ENCODE measurements around the gene ADGRF1. TPM values are rescaled to one million over a fixed set of nuclear protein-coding genes. Genes with fewer than 3 reads are reported as not detected.

ADGRF1 gene
- total RNA-seq, 1 donor from 2014 or later = 12.9 TPM

GRCh38 chr6:47005486-47005885 lies 36.6 kb downstream of the ADGRF1 start:
- Histone ChIP-seq H3K27ac (no peak overlapping the region), H3K27me3 (no peaks in the 10 kb centered on the region), H3K36me3 (no peaks in the 10 kb centered on the region), H3K4me3 (no peak overlapping the region), H3K9me3 (no peaks in the 10 kb centered on the region), H3K4me1 (no peaks in the 10 kb centered on the region)
- no peak for ATAC-seq
- DNase-seq = no peak
- intact Hi-C loops (cut with DNase I) = no loop called here
- TF ChIP-seq, protein P1, sequence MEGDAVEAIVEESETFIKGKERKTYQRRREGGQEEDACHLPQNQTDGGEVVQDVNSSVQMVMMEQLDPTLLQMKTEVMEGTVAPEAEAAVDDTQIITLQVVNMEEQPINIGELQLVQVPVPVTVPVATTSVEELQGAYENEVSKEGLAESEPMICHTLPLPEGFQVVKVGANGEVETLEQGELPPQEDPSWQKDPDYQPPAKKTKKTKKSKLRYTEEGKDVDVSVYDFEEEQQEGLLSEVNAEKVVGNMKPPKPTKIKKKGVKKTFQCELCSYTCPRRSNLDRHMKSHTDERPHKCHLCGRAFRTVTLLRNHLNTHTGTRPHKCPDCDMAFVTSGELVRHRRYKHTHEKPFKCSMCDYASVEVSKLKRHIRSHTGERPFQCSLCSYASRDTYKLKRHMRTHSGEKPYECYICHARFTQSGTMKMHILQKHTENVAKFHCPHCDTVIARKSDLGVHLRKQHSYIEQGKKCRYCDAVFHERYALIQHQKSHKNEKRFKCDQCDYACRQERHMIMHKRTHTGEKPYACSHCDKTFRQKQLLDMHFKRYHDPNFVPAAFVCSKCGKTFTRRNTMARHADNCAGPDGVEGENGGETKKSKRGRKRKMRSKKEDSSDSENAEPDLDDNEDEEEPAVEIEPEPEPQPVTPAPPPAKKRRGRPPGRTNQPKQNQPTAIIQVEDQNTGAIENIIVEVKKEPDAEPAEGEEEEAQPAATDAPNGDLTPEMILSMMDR (IDR thresholded peaks at IDR 0.05) = no peak

GRCh38 chr6:47004463-47004862 lies 37.7 kb downstream of the ADGRF1 start:
- no peak overlapping the region for H3K4me3 ChIP-seq
- TF ChIP-seq, protein P1 (IDR thresholded peaks at IDR 0.05) = no peak

DNA sequence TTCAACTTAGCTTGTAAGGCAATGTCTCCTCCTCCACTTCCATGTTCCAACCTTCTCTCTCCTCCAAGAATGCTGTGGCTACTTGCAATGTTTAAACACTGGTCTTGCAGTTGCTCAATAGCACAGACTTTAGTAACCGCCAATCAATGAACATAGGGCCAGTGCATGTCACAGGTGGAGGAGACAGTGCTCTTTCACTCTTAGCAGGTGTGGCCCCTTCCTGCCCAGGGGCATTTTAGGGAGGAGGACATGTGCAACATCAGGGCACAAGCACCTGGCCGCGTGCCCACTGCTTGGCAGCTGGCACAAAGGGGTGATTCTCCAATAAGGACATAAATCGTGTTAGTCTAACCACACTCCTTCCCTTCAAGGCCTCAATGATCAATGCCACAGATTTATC lies 41.3 kb downstream of the ADGRF1 start:
- no peaks in the 10 kb centered on the region for H3K9me3 ChIP-seq
- no peak for DNase-seq
- H3K36me3 ChIP-seq = no peaks in the 10 kb centered on the region
- no peaks in the 10 kb centered on the region for H3K27me3 ChIP-seq
- H3K4me3 ChIP-seq = no peak overlapping the region
- H3K4me1 ChIP-seq = no peaks in the 10 kb centered on the region
- peak; percentile 84 for ATAC-seq
- TF ChIP-seq, protein P1 (IDR thresholded peaks at IDR 0.05) = no peak
- no peak overlapping the region for H3K27ac ChIP-seq
- intact Hi-C loops (cut with DNase I) = no loop called here

More at GRCh38 chr6:47004463-47004862, 37.7 kb downstream of the ADGRF1 start:
- H3K4me1 ChIP-seq = no peaks in the 10 kb centered on the region
- no peak overlapping the region for H3K27ac ChIP-seq
- no peak for ATAC-seq
- DNase-seq = no peak
- no peaks in the 10 kb centered on the region for H3K36me3 ChIP-seq
- intact Hi-C loops (cut with DNase I) = no loop called here
- no peaks in the 10 kb centered on the region for H3K27me3 ChIP-seq
- H3K9me3 ChIP-seq = no peaks in the 10 kb centered on the region

GRCh38 chr6:46998436-46999017 lies 43.6 kb downstream of the ADGRF1 start:
- Histone ChIP-seq H3K27ac (no peak overlapping the region), H3K4me1 (no peaks in the 10 kb centered on the region), H3K27me3 (no peaks in the 10 kb centered on the region), H3K36me3 (no peaks in the 10 kb centered on the region), H3K9me3 (no peaks in the 10 kb centered on the region), H3K4me3 (no peak overlapping the region)
- intact Hi-C loops (cut with DNase I) = loop anchor here (10.0 kb wide), 1 partner anchor 154 kb away; no protein-coding TSS in a partner anchor
- TF ChIP-seq, protein P1 (IDR thresholded peaks at IDR 0.05) = no peak
- ATAC-seq (no peak), DNase-seq (no peak)

GRCh38 chr6:46997646-46998045 lies 44.5 kb downstream of the ADGRF1 start:
- Histone ChIP-seq H3K4me1 (no peaks in the 10 kb centered on the region), H3K27me3 (no peaks in the 10 kb centered on the region), H3K4me3 (no peak overlapping the region), H3K9me3 (no peaks in the 10 kb centered on the region), H3K36me3 (no peaks in the 10 kb centered on the region), H3K27ac (no peak overlapping the region)
- TF ChIP-seq, protein P1 (IDR thresholded peaks at IDR 0.05) = no peak
- intact Hi-C loops (cut with DNase I) = loop anchor here (10.0 kb wide), 1 partner anchor 153 kb away; no protein-coding TSS in a partner anchor
- no peak for ATAC-seq
- DNase-seq = no peak
